Lung microvascular endothelial cell (primary cell): Measurements from ENCODE around the gene NOA1. TPM values are rescaled to one million over a fixed set of nuclear protein-coding genes. Genes with fewer than 3 reads are reported as not detected.
"Not testable (repeated sequence)": the region's sequence is repeated elsewhere in the genome, so short reads cannot be mapped to it uniquely, and the experiment has no call there.

ENCODE experiments used
- DNase-seq, 2 donors: peaks; one replicate each; pipeline versions ENCODE4 v3.0.0 to v3.0.0-alpha.2; 2010; ENCODE audit warnings: low read depth in 2 of 2
- total RNA-seq: library from RNA; depleted of rRNA; stranded (reverse); fragments of >200 nt; gene quantifications from 2 replicates; pipeline ENCODE4 v1.2.1, GENCODE V29; 2014

Gene NOA1
- total RNA-seq, 1 donor from 2014 or later, result 9.7 TPM

DNA sequence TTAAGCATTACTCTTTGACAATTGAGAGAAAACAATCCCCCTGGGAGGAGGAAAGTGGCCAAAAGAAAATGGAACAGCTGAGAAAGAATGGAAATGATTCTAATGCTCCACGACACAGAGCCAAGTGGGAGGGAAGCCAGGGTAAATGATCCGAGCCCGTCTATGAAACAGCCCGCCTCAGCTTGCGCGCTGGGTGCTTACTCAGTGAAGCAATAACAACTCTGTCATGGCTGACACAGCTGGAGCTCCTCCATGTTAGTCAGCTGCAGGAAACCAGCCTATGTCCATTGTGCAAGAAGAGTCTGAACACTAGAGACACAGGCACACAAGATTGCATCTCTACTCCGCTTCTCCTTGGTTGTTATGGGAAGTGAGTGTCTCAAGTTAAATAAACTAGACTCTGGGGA, 19.3 kb downstream of the NOA1 start:
- peak; percentile 92 to 95 for DNase-seq

DNA sequence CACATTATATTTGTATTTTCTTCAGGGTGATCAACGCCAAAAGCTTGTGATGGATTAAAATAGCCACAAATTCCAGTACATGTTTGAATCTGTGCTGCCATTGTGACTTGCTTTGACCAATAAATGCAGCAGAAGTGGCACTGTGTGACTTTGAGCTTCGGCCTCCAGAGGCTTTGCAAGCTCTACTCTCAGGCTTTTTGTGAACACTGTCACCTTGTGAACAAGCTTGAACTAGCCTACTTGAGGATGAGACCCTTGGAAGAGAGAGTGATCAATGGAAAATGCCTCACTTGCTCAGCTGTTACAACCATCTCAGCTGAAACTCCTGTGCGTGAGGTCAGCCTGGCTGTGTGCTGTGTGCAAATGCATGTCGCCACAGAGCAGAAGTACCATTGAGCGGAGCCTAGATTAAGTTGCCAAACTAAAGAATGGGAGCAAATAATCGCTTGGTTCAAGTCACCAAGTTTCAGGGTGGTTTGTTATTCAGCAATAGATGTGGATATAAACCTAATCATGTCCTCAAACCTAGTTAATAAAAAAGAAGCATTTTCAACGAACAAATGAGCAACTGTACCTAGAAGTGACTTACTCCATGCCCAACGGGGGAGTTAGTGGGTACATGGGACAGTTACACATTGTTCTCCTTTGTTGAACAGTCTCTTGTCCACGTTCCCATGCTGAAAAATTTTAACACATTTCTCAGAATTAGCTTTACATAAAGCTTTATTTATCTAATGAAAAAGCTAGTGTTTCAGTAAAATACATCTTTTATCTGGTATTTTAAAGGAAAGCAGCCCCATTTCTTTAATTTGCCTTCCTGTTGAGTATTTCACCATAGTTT, 23.5 kb downstream of the NOA1 start:
- DNase-seq, result no peak

DNA sequence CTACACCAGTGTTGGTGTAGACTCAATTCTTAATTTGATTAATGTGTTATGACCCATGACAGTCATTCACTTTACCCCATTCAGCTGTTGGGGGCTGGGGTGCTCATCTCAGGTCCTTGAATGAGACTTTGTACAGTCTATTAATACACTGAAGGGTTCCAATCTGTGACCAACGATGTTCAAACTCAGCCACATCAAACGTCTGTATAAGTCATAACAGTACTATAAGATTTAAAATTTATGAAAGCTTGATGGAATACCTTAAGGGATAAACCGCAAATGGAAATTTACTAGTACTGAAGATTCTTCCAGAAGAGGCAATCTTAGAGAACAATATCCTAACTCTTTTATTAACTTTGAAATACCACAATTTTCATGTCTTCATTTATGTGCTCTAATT, 36.0 kb downstream of the NOA1 start:
- no peak for DNase-seq

DNA sequence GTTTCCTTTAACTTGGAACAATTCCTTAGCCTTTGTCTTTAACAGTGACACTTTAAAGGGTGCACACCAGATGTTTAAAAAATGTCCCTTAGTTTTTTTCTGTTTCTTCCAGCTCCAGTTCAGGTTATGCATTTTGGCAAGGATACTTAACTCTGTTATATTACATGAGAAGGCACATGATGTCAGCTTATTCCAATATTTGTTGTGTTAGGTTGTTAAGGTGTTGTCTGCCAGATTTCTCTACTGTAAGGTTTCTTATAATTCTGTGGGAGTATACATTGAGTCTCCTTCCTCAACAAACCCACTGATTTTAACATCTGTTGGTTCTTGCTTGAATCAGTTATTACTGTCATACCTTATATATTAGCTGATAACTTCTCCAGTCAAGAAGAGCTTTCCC, 36.4 kb downstream of the NOA1 start:
- DNase-seq, result no peak

DNA sequence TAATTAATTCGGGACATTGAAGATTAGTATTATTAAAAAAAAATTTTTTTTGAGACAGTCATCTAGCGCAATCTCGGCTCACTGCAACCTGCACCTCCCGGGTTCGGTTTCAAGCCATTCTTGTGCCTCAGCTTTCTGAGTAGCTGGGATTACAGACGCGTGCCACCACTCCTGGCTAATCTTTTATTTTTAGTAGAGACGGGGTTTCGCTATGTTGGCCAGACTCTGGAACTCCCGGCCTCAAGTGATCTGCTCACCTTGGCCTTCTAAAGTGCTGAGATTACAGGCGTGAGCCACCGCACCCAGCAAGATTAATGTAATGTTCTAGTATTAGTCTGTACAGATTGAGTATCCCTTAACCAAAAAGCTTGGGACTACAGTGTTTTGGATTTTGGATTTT, 37.0 kb downstream of the NOA1 start:
- DNase-seq, result no peak

DNA sequence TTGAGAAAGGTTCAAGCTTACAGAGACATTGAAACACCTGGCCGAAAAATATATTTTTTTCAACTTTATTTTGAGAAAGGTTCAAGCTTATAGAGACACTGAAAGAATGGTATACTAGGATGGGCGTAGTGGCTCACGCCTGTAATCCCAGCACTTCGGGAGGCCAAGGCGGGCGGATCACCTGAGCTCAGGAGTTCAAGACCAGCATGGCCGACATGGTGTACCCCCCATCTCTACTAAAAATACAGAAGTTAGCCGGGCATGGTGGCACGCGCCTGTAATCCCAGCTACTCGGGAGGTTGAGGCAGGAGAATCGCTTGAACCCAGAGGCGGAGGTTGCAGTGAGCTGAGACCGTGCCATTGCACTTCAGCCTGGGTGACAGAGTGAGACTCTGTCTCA, 37.6 kb downstream of the NOA1 start:
- not testable (repeated sequence) for DNase-seq

DNA sequence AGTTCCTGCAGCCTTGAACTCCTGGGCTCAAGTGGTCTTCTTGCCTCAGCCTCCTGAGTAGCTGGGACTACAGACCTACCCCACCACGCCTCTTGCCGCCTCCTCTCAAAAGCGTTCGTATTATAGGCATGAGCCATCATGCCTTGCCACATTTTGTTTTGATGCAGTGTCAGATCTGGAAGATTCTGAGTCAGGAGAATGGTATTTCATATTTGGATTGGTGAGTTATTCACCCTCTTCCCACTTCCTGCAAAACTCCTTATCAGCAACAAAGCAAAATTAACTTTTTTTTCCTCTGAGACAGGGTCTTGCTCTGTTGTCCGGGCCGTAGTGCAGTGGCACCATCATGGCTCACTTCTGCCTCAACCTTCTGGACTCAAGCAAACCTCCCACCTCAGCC, 40.1 kb downstream of the NOA1 start:
- DNase-seq, result peak in 1 of 2 donors; percentile 76

DNA sequence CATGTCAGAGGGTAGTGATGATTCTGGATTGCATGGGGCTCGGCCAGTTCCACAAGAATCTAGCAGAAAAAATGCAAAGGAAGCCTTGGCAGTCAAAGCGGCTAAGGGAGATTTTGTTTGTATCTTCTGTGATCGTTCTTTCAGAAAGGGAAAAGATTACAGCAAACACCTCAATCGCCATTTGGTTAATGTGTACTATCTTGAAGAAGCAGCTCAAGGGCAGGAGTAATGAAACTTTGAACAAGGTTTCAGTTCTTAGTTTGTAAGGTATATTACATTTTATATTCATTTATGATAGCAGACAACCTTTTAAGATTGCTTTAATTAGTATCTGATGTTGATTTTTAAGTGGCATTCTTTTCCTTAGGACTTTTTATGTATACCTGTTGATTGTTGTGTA, 45.5 kb downstream of the NOA1 start:
- DNase-seq, result no peak

DNA sequence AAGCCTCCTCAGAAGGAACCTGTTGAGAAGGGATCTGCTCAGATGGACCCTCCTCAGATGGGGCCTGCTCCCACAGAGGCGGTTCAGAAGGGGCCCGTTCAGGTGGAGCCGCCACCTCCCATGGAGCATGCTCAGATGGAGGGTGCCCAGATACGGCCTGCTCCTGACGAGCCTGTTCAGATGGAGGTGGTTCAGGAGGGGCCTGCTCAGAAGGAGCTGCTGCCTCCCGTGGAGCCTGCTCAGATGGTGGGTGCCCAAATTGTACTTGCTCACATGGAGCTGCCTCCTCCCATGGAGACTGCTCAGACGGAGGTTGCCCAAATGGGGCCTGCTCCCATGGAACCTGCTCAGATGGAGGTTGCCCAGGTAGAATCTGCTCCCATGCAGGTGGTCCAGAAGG, 46.8 kb downstream of the NOA1 start:
- no peak for DNase-seq

DNA sequence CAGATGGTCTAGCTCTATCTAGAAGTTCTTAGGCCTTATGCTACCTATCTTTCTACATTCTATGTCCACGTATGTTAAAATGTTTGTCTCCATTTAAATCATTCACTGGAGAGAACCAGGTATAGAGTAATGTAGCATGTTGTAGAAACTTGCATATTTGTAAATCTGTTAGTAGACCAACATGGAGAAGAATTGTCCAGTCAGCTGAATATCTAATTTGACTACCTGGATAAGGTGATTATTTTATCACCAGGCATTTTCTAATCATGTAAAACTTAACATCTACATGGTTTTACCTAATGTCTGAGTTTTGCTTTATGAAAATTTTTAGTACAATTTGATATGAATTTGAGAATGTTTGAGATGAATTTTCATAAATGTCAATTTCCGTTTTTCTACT, 50.2 kb downstream of the NOA1 start:
- no peak for DNase-seq

DNA sequence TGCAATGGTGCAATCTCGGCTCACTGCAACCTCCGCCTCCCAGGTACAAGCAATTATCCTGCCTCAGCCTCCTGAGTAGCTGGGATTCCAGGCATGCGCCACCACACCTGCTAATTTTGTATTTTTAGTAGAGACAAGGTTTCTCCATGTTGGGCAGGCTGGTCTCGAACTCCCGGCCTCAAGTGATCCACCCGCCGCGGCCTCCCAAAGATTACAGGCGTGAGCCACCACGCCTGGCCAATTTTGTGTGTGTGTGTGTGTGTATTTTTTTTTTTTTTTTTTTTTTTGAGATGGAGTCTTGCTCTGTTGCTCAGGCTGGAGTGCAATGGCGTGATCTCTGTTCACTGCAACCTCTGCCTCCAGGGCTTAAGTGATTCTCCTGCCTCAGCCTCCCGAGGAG, 62.4 kb downstream of the NOA1 start:
- not testable (repeated sequence) for DNase-seq

DNA sequence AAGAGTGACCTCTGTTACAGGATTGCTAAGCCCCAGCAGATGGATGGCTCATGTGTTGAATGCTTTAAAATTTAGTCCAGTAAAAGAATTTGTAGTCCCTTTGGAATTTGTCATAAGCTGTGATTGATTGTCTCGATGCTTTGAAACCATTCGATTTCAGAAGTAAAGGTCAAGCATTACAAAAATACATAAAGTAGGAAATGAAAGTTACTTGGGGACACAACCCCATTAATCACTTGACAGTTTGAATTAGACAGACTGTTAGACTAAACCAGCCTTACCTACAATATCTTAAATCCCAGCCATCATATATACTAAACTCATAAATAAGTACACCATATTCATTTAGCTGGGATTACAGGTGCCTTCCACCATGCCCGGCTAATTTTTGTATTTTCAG, 63.1 kb downstream of the NOA1 start:
- DNase-seq, result peak in 1 of 2 donors; percentile 8

Other genes starting within 250 kb of the NOA1 start
- not detected in 2 replicates for gene SPINK2, start 155.9 kb downstream of the NOA1 start, total RNA-seq
- 22.7 and 25.0 TPM in 2 replicates for gene REST, start 69.7 kb downstream of the NOA1 start, total RNA-seq
- 70.2 and 71.7 TPM in 2 replicates for gene POLR2B, start 1.3 kb upstream of the NOA1 start, total RNA-seq
- gene IGFBP7, start 132.8 kb upstream of the NOA1 start, total RNA-seq, result 724 and 1,907 TPM in 2 replicates